ENCODE data around the gene NSA2.
"Not testable (repeated sequence)": the region's sequence is repeated elsewhere in the genome, so short reads cannot be mapped to it uniquely, and the experiment has no call there.

The NSA2 gene

DNA sequence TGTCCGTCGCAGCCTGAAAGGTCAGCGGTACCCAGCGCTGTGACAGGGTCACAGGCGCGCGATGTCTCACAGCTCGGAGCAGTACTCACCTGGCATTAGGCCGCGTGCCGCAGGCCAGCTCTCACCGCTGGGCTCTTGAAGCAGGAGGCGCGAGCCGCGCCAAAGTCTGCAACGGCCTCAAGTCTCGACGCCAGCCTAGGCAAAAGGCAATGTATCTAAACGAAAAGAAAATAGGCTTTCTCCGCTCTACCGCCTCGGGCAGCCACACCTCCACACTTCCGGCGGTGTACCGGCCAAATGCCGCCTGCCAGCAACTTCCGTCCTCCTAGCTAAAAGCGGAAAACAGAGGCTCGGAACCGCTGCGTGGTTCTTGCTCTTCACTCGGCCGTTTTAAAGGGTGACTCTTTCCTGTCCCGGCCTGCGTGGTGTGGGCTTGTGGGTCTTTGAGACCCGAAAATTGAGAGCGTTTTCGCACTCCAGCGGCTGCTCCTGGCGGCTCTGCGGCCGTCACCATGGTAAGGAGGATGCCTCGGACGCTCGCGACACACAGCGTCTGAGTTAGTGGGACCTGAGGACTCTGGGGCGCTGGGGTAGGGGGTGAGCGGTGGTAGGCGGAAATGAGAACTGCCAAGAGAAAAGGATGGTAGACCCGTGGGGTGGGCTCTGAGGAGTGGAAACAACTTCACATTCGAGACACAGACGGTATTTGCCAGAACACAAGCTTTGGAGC is at the start of gene NSA2, which contains the start of gene GFM2:
Gene NSA2, plus strand, starts transcription at position 401 of the 730 bp plus-strand sequence. Its CDS starts 112 bp downstream, at position 513.
Gene GFM2, minus strand, starts transcription at position 269 of the 730 bp plus-strand sequence. CDS start 3,375 bp downstream, outside the sequence.
- peak; percentile 90 for DNase-seq (ENCODE audit: low spot score)

DNA sequence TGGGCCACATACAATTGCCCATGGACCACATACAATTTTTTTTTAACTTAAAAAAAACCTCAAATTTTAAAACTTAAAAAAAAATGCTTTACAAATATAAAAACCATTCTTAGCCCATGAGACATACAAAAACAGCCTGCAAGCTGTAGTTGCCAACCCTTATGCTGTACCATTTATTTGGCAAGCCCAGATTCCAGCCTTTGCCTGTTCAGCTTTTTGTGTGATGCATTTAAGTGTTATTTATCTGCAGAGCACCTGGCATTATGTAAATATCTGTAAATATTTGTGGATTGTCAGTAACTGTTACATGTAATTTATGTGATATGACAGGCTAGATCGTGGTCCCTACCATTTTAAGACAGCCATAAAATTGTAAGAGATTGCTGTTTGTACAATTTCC is 49.5 kb upstream of the NSA2 start:
- no peak for DNase-seq (ENCODE audit: low spot score)

- DNase-seq (ENCODE audit: low spot score), result no peak
Observed at GRCh38 chr5:74722271-74722670, 44.8 kb upstream of the NSA2 start.

DNA sequence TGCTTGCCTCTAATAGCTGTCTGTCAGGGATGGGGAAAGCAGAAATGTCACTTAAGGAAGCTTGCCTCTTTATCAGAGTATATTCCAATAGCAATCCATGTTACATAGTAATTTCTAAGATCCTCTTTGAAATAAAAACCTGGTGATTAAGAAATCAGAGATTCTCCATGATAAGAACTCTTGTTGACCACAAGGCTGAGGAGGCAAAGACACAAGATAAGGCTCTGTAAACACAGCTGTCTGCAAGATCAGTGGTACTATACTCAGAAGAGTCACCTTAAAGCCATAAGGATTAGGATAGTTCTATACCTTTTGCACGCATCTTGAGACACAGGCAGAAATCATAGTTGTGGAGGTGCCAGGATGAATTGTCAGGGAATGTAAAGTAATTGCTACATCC is 41.7 kb upstream of the NSA2 start:
- no peak for DNase-seq (ENCODE audit: low spot score)

DNA sequence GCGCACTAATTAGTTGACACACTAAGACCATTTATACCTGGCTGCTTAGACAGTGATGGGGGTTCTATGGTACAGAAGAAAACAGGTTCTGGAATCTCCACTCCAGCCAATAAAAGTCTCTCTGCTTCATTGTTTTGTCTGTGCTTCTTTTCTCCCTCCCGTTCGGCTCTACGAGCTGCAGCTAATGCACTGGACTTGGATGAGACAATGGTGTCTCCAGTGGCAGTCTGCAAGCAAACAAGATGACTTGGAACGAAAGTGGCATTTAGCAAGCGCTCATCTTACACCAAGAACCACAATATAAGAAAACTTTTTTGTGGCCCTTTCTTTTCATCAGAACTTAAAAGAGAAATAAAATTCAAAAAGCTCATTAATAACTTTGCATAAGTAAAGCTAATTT is 30.3 kb upstream of the NSA2 start:
- DNase-seq (ENCODE audit: low spot score), result no peak

- DNase-seq (ENCODE audit: low spot score), result no peak
Observed at GRCh38 chr5:74738406-74738805, 28.6 kb upstream of the NSA2 start.

- not testable (repeated sequence) for DNase-seq (ENCODE audit: low spot score)
Observed at GRCh38 chr5:74748742-74749141, 18.3 kb upstream of the NSA2 start.

DNA sequence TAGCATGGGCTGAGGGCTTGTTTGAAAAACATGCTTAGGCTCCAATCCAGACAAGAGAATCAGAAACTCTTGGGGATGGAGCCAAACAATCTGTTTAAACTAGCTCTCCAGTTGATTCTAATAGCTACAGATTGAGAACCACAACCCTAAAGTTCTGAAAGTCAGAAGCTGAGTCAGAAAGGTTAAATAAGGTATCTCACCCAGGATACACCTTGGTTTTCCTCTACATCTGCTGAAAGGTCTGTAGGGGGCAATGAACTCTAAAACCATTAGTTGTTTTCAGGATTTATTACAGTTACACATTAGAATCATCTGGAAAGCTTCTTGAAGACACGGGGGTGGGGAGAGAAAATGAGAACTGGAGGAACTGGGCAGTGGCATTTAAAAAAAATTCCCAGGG is 5.8 kb upstream of the NSA2 start:
- DNase-seq (ENCODE audit: low spot score), result no peak

DNA sequence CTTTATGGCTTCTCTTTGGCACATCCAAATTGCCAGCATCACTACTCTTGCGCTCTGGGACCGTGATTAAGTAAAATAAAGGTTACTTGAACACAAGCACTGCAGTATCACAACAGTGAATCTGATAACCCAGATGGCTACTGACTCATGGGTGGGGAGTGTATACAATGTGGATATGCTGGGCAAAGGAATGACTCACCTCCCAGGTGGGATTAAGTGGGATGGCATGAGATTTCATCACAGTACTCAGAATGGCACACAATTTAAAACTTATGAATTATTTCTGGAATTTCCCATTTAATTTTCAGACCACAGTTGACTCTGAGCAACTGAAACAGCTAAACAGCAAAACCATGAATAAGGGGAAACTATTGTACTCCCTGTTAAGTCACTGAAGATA is 4.5 kb upstream of the NSA2 start:
- peak; percentile 17 for DNase-seq (ENCODE audit: low spot score)

GRCh38 chr5:74763504-74763903 is 3.5 kb upstream of the NSA2 start:
- DNase-seq (ENCODE audit: low spot score), result no peak

DNA sequence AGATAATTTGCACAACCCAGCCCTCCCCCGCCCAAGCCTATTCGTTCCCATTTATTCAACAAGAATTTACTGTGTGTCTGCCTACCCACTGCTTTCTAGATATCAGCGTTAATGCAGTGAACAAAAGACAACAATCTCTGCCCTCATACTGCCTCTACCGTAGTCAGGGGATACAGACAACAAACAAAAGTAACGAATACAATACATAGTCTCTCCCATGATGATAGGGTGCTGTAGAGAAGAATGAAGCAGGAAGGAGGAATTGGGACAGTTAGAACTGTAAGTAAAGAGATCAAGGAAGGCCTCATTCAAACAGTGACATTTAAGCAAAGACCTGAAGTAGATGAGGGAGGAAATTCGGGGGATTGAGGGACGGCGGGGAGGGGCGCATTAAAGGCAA is 1.8 kb upstream of the NSA2 start:
- DNase-seq (ENCODE audit: low spot score), result no peak

DNA sequence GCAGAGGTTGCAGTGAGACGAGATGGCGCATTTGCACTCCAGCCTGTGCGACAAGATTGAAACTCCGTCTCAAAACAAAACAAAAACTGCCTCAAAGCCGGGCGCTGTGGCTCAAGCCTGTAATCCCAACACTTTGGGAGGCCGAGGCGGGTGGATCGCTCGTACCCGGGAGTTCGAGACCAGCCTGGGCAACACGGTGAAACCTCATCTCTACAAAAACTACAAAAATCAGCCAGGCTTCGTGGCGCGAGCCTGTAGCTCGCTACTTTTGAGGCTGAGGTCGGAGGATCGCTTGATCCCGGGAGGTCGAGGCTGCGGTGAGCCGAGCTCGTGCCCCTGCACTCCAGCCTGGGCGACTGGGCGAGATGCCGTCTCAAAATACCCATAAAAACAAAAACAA is 1.1 kb upstream of the NSA2 start:
- no peak for DNase-seq (ENCODE audit: low spot score)

GRCh38 chr5:74766418-74766848 is 616 bp upstream of the NSA2 start:
- DNase-seq (ENCODE audit: low spot score), result peak; percentile 74

DNA sequence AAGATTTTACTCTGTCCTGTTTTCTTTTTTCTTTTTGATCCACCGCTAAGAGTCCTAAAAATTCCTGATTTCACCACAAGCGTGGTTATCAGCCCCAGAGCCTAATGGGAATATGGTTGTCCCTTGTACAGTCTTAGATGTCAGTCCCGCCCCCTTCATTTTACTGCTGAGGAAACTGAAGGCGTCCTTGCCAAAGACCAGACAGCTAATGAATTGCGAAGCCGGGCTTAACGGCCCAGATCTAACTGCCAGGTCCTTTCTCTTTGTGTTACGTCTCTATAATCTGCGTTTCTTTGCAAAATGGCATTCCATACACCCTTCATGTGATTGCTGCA is 497 bp downstream of the NSA2 start:
- DNase-seq (ENCODE audit: low spot score), result peak; percentile 50

DNA sequence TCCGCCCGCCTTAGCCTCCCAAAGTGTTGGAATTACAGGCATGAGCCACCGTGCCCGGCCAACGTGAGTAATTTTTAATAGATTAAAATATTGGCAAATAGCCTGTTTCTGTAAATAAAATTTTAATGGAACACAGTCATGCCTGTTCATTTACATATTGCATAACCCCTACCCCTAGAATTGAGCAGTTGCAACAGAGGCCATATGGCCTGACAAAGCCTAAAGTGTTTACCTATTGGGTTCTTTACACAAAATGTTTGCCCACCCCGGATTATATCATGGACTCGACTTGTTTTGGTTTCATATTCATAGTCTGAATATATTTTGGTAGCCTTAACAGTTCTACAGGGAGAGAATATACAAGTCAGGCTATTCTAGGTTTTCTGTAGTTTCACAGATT is 5.3 kb downstream of the NSA2 start:
- no peak for DNase-seq (ENCODE audit: low spot score)

DNA sequence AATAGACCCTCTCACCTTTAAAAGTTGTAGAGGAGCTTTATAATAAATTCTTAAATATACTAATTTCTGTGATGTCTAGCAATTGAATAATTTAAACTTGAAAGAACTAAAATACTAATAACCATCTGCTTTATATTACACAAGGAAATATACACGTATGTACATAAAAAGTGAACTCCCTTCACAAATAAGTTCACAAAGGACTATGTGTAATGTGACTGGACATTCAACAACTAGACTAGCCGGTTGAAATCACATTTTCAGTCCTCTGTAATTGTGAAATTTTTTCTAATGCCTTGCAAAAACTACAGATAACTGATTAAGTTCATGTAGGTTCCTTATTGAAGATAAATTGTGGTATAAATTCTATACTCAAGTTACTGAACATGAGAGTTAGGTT is 11.6 kb downstream of the NSA2 start:
- DNase-seq (ENCODE audit: low spot score), result no peak

DNA sequence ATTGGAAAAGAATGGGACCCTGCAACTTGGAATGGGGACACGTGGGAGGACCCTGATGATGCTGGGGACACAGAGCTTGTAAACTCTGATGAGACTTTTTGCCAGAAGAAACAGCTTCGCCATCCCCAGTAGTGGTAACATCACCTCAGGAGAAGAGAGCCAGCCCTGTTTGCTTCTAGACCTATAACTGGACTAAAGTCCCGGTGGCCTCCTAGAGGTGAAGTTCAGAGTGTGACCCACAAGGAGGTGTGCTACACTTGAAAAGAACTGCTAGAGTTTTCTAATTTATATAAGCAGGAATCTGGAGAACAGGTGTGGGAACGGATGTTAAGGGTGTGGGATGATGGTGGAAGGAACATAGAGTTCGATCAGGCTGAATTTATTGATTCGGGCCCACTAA is 19.8 kb downstream of the NSA2 start:
- DNase-seq (ENCODE audit: low spot score), result no peak

DNA sequence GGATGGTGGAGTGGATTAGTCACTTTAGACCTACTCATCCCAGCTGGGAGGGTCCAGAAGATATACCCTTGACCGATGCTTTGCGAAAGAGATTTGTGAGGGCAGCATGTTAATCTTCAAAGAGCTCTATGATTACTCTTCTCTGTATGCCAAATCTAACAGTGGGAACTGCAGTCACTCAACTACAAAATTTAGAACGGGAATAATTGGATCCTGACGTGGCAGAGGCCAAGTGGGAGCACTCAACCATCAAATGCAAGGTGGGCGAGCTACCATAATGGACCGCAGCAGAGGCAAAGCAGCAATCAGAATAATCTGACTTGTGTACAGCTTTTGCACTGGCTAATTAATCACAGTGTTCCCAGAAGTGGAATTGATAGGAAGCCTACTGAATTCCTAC is 20.4 kb downstream of the NSA2 start:
- DNase-seq (ENCODE audit: low spot score), result no peak

DNA sequence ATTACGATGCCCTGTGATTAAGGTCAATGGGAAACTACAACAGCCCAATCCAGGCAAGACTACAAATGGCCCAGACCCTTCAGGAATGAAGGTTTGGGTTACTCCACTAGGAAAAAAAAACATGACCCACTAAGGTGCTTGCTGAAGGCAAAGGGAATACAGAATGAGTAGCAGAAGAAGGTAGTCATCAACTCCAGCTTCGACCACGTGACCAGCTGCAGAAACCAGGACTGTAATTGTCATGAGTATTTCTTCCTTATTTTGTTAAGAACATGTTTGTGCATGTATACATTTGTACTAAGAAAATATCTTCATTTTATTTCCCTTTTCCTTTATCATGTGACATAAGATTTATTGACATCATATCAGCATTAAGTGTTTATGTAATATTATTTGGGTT is 24.6 kb downstream of the NSA2 start:
- DNase-seq (ENCODE audit: low spot score), result not testable (repeated sequence)

- DNase-seq (ENCODE audit: low spot score), result no peak
Observed at GRCh38 chr5:74798977-74799911, 32.2 kb downstream of the NSA2 start.

- no peak for DNase-seq (ENCODE audit: low spot score)
Observed at GRCh38 chr5:74801197-74801596, 34.1 kb downstream of the NSA2 start.

GRCh38 chr5:74801941-74802340 is 34.9 kb downstream of the NSA2 start:
- DNase-seq (ENCODE audit: low spot score), result no peak

DNA sequence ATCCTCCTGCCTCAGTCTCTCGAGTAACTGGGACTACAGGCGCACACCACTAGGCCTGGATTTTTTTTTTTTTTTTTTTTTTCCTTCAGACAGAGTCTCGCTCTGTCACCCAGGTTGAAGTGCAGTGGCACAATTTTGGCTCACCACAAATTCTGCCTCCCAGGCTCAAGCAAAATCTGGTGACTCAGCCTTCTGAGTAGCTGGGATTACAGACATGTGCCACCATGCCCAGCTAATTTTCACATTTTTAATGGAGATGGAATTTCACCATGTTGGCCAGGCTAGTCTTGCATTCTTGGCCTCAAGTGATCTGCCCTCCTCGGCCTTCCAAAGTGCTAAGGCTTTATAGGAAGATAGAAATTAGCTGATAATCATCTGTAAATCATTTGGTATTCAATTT is 43.9 kb downstream of the NSA2 start:
- no peak for DNase-seq (ENCODE audit: low spot score)

Data from GM03348 (cell line).